GM12878 (cell line): ENCODE results near the gene PPP1R11. TPM values are rescaled to one million over a fixed set of nuclear protein-coding genes. Genes with fewer than 3 reads are reported as not detected.
A peak's percentile ranks its signal among the peaks of the same experiment; 100 is the strongest.

Experiments used
- ATAC-seq: fragments of 200-7000 bp; cut with Tn5 transposase; 3 replicates; pipeline ENCODE4 v1.9.1; 2020; ENCODE audit warnings: mild to moderate bottlenecking, moderate library complexity
- BruUV-seq: library from RNA; stranded (reverse); fragments of 400-500 nt; replicated peaks from 2 replicates; lab custom pipeline; 2021; lab: Mats Ljungman, UMichigan
- CTCF ChIA-PET: fragments of 300-600 bp; sonication (Branson Sonifier 250); formaldehyde crosslinking; extraction: SDS; loops from one replicate; lab custom pipeline; 2021; ENCODE audit warnings: inconsistent platforms; lab: Yijun Ruan, JAX
- POLR2A ChIA-PET: fragments of 350-600 bp; formaldehyde crosslinking; extraction: SDS; loops from one replicate; lab custom pipeline; 2021; ENCODE audit warnings: inconsistent platforms; lab: Charles Lee
- RAD21 ChIA-PET: fragments of 300-600 bp; sonication (Branson Sonifier 250); formaldehyde crosslinking; loops from one replicate; lab custom pipeline; 2023; ENCODE audit warnings: antibody characterized with exemption; ENCODE audit not compliant: unreplicated experiment; lab: Charles Lee
- SMC1A ChIA-PET: fragments of 300-600 bp; sonication (Branson Sonifier 250); formaldehyde crosslinking; loops from one replicate; lab custom pipeline; 2023; ENCODE audit not compliant: unreplicated experiment, uncharacterized antibody; lab: Charles Lee
- DNase-seq: peaks from one replicate; pipeline ENCODE4 v3.0.0-alpha.2; 2011; ENCODE audit warnings: low read depth, low spot score
- FAIRE-seq: peaks from 3 replicates; lab custom pipeline; 2011; peaks lifted over from hg19 to GRCh38; lab: Jason Lieb, UNC
- H2AFZ ChIP-seq: 2 replicates; pipeline ENCODE4 v1.6.0; 2011; ENCODE audit warnings: low read depth, low read length, control low read depth; ENCODE audit not compliant: control insufficient read depth
- H3K27ac ChIP-seq: 2 replicates; pipeline ENCODE4 v1.5.1; 2011; ENCODE audit warnings: control low read depth; ENCODE audit not compliant: control insufficient read depth, insufficient read depth
- H3K27me3 ChIP-seq, 2 experiments: replicated peaks in 1 of 2; 2 replicates each; pipeline versions ENCODE4 v1.6.0 to v1.6.1; 2011; ENCODE audit warnings: low read length in 1 of 2; ENCODE audit not compliant: control insufficient read depth in 2 of 2, insufficient read depth in 2 of 2
- H3K36me3 ChIP-seq, 2 experiments: 2 replicates each; pipeline ENCODE4 v1.5.1; 2011; ENCODE audit warnings: low read length in 1 of 2; ENCODE audit not compliant: control insufficient read depth in 2 of 2, insufficient read depth in 2 of 2
- H3K4me1 ChIP-seq: 2 replicates; pipeline ENCODE4 v1.6.1; 2011; ENCODE audit warnings: mild to moderate bottlenecking, low read length, moderate library complexity, mixed read lengths; ENCODE audit not compliant: control insufficient read depth, insufficient read depth
- H3K4me2 ChIP-seq: 2 replicates; pipeline ENCODE4 v1.6.0; 2011; ENCODE audit warnings: control low read depth; ENCODE audit not compliant: control insufficient read depth, insufficient read depth
- H3K4me3 ChIP-seq: fragments of 200-600 bp; sonication (generic); 2 replicates; pipeline ENCODE4 v1.5.1; 2016
- H3K79me2 ChIP-seq: 2 replicates; pipeline ENCODE4 v1.6.0; 2011; ENCODE audit warnings: low read length; ENCODE audit not compliant: control insufficient read depth, insufficient read depth
- H3K9ac ChIP-seq: 2 replicates; pipeline ENCODE4 v1.8.0; 2011; ENCODE audit warnings: low read length, control low read depth, mixed read lengths; ENCODE audit not compliant: control insufficient read depth, insufficient read depth
- H3K9me3 ChIP-seq: replicated peaks from 3 replicates; pipeline ENCODE4 v1.5.1; 2011; ENCODE audit warnings: mild to moderate bottlenecking, low read length; ENCODE audit not compliant: control insufficient read depth, insufficient read depth
- H4K20me1 ChIP-seq: 2 replicates; pipeline ENCODE4 v1.6.0; 2011; ENCODE audit not compliant: control insufficient read depth, insufficient read depth
- BHLHE40 ChIP-seq, 2 experiments: fragments of 450-650 bp in 1 of 2; IDR thresholded peaks; 2 replicates each; pipeline ENCODE4 v1.6.1; 2011 to 2017; ENCODE audit warnings: low read depth in 2 of 2, borderline replicate concordance in 1 of 2, improper control_type of control experiment in 1 of 2, low read length in 1 of 2, mild to moderate bottlenecking in 1 of 2
- CBFB ChIP-seq: IDR thresholded peaks from 2 replicates; pipeline ENCODE4 v1.6.1; 2016; ENCODE audit warnings: antibody characterized with exemption, low read depth
- FOXK2 ChIP-seq: fragments of 450-650 bp; IDR thresholded peaks from 2 replicates; pipeline ENCODE4 v1.6.1; 2017; ENCODE audit warnings: mild to moderate bottlenecking, moderate library complexity
- IRF4 ChIP-seq: IDR thresholded peaks from 2 replicates; pipeline ENCODE4 v1.6.1; 2011; ENCODE audit warnings: low read depth, low read length
- NFYA ChIP-seq: IDR thresholded peaks from 2 replicates; pipeline ENCODE4 v1.6.1; 2011; ENCODE audit warnings: low read depth, mild to moderate bottlenecking, low read length, improper control_type of control experiment, borderline replicate concordance
- POLR2AphosphoS2 ChIP-seq: IDR thresholded peaks from 2 replicates; pipeline ENCODE4 v1.6.1; 2011; ENCODE audit warnings: low read depth, mild to moderate bottlenecking, low read length, improper control_type of control experiment, moderate library complexity
- SMAD5 ChIP-seq: IDR thresholded peaks from 2 replicates; pipeline ENCODE4 v1.6.1; 2016; ENCODE audit warnings: antibody characterized with exemption, low read depth
- SMC3 ChIP-seq: IDR thresholded peaks from 2 replicates; pipeline ENCODE4 v1.6.1; 2011; ENCODE audit warnings: low read length, improper control_type of control experiment, borderline replicate concordance
- SREBF1 ChIP-seq: IDR thresholded peaks from 2 replicates; pipeline ENCODE4 v1.6.1; 2012; ENCODE audit warnings: mild to moderate bottlenecking, low read length
- WGBS: methylation state at CpG from one replicate; pipeline ENCODE4 v1.1.6; 2016; ENCODE audit warnings: low lambda C conversion rate; ENCODE audit not compliant: insufficient replicate concordance, insufficient coverage; ENCODE audit errors: missing lambda C conversion rate; 5-methylcytosine and 5-hydroxymethylcytosine counted together
- in situ Hi-C: fragments of 300-500 bp; cut with MboI; formaldehyde crosslinking; loops from 9 replicates; pipeline ENCODE4 v1.14.3; 2018; ENCODE audit warnings: mixed read lengths
- intact Hi-C: fragments of 100-400 bp; cut with micrococcal nuclease; formaldehyde crosslinking; loops from one replicate; pipeline ENCODE4 v1.14.2; 2022; ENCODE audit not compliant: unreplicated experiment
- polyA plus RNA-seq, 11 experiments: library from polyadenylated mRNA; depleted of rRNA in 4 of 11; unstranded in 6 of 11; stranded (reverse) in 5 of 11; fragments of >200 nt; fragmentation: Nextera tagmentation in 4 of 11; fragmentation: Illumina TruSeq in 1 of 11; extraction: Ambion mirVana in 4 of 11; extraction: Trizol in 1 of 11; gene quantifications; 1 replicate in 1 of 11; 2 replicates in 10 of 11; pipeline versions ENCODE4 v1.2.1 to v1.2.3, GENCODE V29; 2011 to 2016; ENCODE audit warnings: inconsistent platforms in 2 of 11, missing spikeins in 2 of 11, low read depth in 1 of 11
- total RNA-seq, 4 experiments: library from RNA; depleted of rRNA in 3 of 4; stranded (reverse); fragments of >200 nt in 3 of 4; fragmentation: Illumina TruSeq in 1 of 4; extraction: Trizol in 1 of 4; gene quantifications; 2 replicates each; pipeline versions ENCODE4 v1.2.1 to v1.2.3, GENCODE V29; 2013 to 2021
- TF ChIP-seq, protein P1 (sequence below): fragments of 450-650 bp; IDR thresholded peaks from 2 replicates; pipeline ENCODE4 v1.6.1; 2018; ENCODE audit warnings: borderline replicate concordance, mild to moderate bottlenecking; ENCODE audit not compliant: partially characterized antibody
- TF ChIP-seq, protein P2 (sequence below): fragments of 450-650 bp; IDR thresholded peaks from 2 replicates; pipeline ENCODE4 v1.6.1; 2016; ENCODE audit warnings: mild to moderate bottlenecking
- TF ChIP-seq, protein P3 (sequence below): IDR thresholded peaks from 2 replicates; pipeline ENCODE4 v1.6.1; 2012; ENCODE audit warnings: low read length, inconsistent platforms
- TF ChIP-seq, protein P4 (sequence below): fragments of 150-350 bp; IDR thresholded peaks from 2 replicates; pipeline ENCODE4 v1.6.1; 2014; ENCODE audit warnings: mild to moderate bottlenecking, low read depth, low read length
- TF ChIP-seq, protein P5 (sequence below), 3 experiments: IDR thresholded peaks in 2 of 3; conservative IDR thresholded peaks in 1 of 3; 2 replicates each; pipeline ENCODE4 v1.5.1; 2011; ENCODE audit warnings: low read depth in 3 of 3, low read length in 3 of 3, mild to moderate bottlenecking in 3 of 3, control low read depth in 2 of 3, moderate library complexity in 2 of 3, inconsistent platforms in 1 of 3, mixed read lengths in 1 of 3; ENCODE audit not compliant: control insufficient read depth in 2 of 3, insufficient read depth in 1 of 3; ENCODE audit errors: extremely low read depth in 1 of 3

The PPP1R11 gene
- total and polyA plus RNA-seq, 10 of the 15 experiments (the other 5 are each of a cell fraction or from before 2014, with no cell fraction given) = 12.6 to 56.1 (median 33.5) TPM

DNA sequence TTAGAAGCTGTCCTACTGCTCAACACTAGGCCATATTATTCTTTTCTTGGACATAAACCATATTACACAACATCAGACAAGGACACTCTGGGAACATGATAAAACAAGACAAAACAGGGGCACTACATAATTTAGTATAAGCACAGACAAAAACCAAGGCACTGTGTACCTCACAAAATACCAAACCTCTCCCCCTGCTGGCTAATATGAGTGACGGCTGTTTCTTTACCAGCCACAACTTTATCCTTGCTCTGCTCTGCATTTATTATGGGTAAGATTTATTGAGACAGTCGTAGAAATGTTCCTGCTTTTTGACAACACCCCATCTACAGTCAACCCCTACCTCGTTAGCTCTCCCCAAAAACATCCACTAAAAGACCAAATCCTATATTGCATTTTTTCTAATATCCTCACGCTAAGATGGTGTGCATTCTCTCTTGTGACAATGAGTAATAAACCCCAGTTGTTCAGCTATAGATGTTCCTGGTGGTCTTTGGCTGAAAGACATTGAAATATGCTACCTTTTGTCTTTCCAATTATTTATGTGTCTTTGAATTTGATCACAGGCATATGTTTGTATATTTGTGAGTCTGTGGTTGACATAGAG is 29.7 kb upstream of the PPP1R11 start:
- Histone ChIP-seq H3K4me3 (no peak overlapping the region), H3K79me2 (no peaks in the 10 kb centered on the region), H3K9ac (no peak overlapping the region), H2AFZ (no peak overlapping the region), H3K4me2 (no peak overlapping the region), H3K27ac (no peak overlapping the region), H3K4me1 (no peaks in the 10 kb centered on the region), H3K27me3 (no peaks in the 10 kb centered on the region), H3K36me3 (peaks cover 0 to 3% of the 10 kb centered on the region in 2 experiments; a peak in 1 of 4 replicates), H3K9me3 (no peaks in the 10 kb centered on the region), H4K20me1 (no peaks in the 10 kb centered on the region)
- intact Hi-C loops = no loop called here
- SMC1A ChIA-PET = interaction anchor here (0.7 to 3.0 kb wide), 5 partner anchors 13 to 29 kb away, joined by 3 to 11 read pairs (median 4); partner anchors contain the start of gene PPP1R11
- CTCF ChIA-PET = interaction anchor here (0.7 to 2.6 kb wide), 10 partner anchors 9 to 300 kb away, joined by 3 to 10 read pairs (median 4); partner anchors contain the start of gene POLR1H
- BruUV-seq = no TSS peak
- WGBS = 36% methylated on average over 4 of the region's 4 CpGs
- DNase-seq (no peak), FAIRE-seq (no peak), ATAC-seq (peak; percentile 90)
- POLR2A ChIA-PET = interaction anchor here (0.6 kb wide), 1 partner anchor 108 kb away, joined by 4 read pairs; no protein-coding TSS in a partner anchor
- RAD21 ChIA-PET = interaction anchor here (0.7 to 1.2 kb wide), 2 partner anchors 94 to 186 kb away, joined by 3 read pairs; no protein-coding TSS in a partner anchor
- in situ Hi-C loops = no loop called here
- TF ChIP-seq, protein P1, sequence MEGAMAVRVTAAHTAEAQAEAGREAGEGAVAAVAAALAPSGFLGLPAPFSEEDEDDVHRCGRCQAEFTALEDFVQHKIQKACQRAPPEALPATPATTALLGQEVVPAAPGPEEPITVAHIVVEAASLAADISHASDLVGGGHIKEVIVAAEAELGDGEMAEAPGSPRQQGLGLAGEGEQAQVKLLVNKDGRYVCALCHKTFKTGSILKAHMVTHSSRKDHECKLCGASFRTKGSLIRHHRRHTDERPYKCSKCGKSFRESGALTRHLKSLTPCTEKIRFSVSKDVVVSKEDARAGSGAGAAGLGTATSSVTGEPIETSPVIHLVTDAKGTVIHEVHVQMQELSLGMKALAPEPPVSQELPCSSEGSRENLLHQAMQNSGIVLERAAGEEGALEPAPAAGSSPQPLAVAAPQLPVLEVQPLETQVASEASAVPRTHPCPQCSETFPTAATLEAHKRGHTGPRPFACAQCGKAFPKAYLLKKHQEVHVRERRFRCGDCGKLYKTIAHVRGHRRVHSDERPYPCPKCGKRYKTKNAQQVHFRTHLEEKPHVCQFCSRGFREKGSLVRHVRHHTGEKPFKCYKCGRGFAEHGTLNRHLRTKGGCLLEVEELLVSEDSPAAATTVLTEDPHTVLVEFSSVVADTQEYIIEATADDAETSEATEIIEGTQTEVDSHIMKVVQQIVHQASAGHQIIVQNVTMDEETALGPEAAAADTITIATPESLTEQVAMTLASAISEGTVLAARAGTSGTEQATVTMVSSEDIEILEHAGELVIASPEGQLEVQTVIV = no peak
- TF ChIP-seq POLR2AphosphoS2 (no peak), BHLHE40 (IDR thresholded peaks at IDR 0.05; ENCODE audit: borderline replicate concordance in 1 of 2, low read depth in 2 of 2, low read length in 1 of 2) (no peak), CBFB (no peak), SMAD5 (no peak), SMC3 (peak; percentile 46; the same call in 1 of the 2 replicates), SREBF1 (no peak), NFYA (no peak), FOXK2 (no peak), IRF4 (no peak)
- TF ChIP-seq, protein P2, sequence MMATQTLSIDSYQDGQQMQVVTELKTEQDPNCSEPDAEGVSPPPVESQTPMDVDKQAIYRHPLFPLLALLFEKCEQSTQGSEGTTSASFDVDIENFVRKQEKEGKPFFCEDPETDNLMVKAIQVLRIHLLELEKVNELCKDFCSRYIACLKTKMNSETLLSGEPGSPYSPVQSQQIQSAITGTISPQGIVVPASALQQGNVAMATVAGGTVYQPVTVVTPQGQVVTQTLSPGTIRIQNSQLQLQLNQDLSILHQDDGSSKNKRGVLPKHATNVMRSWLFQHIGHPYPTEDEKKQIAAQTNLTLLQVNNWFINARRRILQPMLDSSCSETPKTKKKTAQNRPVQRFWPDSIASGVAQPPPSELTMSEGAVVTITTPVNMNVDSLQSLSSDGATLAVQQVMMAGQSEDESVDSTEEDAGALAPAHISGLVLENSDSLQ = peak; percentile 77
- TF ChIP-seq, protein P3, sequence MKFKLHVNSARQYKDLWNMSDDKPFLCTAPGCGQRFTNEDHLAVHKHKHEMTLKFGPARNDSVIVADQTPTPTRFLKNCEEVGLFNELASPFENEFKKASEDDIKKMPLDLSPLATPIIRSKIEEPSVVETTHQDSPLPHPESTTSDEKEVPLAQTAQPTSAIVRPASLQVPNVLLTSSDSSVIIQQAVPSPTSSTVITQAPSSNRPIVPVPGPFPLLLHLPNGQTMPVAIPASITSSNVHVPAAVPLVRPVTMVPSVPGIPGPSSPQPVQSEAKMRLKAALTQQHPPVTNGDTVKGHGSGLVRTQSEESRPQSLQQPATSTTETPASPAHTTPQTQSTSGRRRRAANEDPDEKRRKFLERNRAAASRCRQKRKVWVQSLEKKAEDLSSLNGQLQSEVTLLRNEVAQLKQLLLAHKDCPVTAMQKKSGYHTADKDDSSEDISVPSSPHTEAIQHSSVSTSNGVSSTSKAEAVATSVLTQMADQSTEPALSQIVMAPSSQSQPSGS = no peak
- TF ChIP-seq, protein P4, sequence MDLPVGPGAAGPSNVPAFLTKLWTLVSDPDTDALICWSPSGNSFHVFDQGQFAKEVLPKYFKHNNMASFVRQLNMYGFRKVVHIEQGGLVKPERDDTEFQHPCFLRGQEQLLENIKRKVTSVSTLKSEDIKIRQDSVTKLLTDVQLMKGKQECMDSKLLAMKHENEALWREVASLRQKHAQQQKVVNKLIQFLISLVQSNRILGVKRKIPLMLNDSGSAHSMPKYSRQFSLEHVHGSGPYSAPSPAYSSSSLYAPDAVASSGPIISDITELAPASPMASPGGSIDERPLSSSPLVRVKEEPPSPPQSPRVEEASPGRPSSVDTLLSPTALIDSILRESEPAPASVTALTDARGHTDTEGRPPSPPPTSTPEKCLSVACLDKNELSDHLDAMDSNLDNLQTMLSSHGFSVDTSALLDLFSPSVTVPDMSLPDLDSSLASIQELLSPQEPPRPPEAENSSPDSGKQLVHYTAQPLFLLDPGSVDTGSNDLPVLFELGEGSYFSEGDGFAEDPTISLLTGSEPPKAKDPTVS = no peak
- TF ChIP-seq, protein P5, sequence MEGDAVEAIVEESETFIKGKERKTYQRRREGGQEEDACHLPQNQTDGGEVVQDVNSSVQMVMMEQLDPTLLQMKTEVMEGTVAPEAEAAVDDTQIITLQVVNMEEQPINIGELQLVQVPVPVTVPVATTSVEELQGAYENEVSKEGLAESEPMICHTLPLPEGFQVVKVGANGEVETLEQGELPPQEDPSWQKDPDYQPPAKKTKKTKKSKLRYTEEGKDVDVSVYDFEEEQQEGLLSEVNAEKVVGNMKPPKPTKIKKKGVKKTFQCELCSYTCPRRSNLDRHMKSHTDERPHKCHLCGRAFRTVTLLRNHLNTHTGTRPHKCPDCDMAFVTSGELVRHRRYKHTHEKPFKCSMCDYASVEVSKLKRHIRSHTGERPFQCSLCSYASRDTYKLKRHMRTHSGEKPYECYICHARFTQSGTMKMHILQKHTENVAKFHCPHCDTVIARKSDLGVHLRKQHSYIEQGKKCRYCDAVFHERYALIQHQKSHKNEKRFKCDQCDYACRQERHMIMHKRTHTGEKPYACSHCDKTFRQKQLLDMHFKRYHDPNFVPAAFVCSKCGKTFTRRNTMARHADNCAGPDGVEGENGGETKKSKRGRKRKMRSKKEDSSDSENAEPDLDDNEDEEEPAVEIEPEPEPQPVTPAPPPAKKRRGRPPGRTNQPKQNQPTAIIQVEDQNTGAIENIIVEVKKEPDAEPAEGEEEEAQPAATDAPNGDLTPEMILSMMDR (IDR thresholded peaks at IDR 0.05 in 2 of 3, conservative IDR thresholded peaks at IDR 0.05 in 1 of 3; ENCODE audit: control insufficient read depth in 2 of 3, extremely low read depth in 1 of 3, insufficient read depth in 1 of 3, low read depth in 3 of 3, low read length in 3 of 3) = peak; percentile 47 to 64 (median 56); a peak in 5 of 6 replicates
